HTERT RPE-1 (cell line): ENCODE data around the gene STAB2.

Experiments
- in situ Hi-C: fragments of 300-500 bp; cut with MboI; formaldehyde crosslinking; loops from 4 replicates; pipeline ENCODE4 v1.14.3; 2020; ENCODE audit warnings: low sequenced_read_pairs

Gene STAB2, protein sequence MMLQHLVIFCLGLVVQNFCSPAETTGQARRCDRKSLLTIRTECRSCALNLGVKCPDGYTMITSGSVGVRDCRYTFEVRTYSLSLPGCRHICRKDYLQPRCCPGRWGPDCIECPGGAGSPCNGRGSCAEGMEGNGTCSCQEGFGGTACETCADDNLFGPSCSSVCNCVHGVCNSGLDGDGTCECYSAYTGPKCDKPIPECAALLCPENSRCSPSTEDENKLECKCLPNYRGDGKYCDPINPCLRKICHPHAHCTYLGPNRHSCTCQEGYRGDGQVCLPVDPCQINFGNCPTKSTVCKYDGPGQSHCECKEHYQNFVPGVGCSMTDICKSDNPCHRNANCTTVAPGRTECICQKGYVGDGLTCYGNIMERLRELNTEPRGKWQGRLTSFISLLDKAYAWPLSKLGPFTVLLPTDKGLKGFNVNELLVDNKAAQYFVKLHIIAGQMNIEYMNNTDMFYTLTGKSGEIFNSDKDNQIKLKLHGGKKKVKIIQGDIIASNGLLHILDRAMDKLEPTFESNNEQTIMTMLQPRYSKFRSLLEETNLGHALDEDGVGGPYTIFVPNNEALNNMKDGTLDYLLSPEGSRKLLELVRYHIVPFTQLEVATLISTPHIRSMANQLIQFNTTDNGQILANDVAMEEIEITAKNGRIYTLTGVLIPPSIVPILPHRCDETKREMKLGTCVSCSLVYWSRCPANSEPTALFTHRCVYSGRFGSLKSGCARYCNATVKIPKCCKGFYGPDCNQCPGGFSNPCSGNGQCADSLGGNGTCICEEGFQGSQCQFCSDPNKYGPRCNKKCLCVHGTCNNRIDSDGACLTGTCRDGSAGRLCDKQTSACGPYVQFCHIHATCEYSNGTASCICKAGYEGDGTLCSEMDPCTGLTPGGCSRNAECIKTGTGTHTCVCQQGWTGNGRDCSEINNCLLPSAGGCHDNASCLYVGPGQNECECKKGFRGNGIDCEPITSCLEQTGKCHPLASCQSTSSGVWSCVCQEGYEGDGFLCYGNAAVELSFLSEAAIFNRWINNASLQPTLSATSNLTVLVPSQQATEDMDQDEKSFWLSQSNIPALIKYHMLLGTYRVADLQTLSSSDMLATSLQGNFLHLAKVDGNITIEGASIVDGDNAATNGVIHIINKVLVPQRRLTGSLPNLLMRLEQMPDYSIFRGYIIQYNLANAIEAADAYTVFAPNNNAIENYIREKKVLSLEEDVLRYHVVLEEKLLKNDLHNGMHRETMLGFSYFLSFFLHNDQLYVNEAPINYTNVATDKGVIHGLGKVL (N-terminal part only)

DNA sequence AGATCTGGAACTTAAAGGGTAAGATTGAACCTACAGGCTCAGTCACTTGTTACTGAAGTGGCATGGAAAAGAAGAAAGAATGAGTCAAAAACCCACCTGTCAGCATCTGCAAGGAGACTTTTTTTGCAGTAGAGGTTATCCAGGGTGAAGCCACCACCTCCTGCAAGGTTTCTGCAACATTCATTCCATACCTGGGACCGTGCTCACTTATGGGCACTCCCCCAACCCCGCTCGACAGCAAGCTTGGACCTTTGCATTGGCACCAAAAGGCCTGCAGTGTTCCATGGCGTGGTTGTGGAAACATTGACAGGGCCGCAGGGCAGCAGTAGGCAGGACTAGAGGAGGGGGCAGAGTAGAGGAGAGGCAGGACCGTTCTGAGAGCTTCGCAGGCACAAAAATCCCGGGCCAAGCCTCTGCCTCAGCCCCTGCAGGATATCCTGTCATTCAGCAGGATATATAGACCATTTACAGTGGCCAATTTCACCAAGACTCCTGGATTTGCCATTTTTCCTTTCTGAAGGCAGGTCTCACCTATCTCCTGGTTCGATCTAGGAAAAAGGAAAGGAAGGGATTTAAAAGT is at the start of gene STAB2:
Gene STAB2, plus strand, starts transcription at position 483 of the 580 bp plus-strand sequence. CDS start 204 bp downstream, outside the sequence.
- in situ Hi-C loops = no loop called here

DNA sequence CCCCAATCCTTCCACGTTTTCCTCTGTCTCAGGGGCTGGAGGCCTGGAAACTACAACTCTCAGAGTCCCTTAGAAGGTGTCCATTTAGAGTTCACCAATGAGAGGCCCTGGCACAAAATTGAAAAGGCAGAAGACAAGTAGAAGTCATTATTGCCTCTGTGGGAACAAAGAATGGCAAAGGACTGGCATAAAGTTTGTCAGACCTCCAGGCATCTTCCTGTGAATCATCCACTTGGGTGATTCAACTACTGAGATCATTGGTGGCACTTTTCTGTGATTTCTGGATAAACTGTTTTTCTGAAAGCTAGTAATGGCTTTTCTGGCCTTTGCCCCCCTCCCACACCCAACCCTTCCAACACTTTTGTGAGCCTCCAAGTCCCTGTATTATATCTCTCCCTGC is 48.7 kb upstream of the STAB2 start:
- in situ Hi-C loops = no loop called here

DNA sequence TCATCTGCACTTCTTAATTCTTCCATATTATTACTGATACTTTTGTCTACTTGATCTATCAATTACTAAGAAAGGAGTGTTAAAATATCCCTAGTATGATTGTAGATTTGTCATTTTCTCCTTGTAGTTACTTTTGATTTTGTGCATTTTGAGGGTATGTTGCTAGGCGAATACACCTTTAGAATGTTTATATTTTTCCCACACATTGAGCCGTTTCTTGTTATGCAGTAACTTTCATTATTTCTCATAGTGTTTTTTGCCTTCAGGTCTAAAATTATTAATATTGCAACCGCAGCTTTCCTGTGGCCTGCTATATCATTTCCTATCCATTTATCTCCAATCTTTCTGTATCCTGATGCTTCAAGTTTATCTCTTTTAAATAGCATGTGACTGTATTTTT is 46.8 kb upstream of the STAB2 start:
- in situ Hi-C loops = no loop called here

DNA sequence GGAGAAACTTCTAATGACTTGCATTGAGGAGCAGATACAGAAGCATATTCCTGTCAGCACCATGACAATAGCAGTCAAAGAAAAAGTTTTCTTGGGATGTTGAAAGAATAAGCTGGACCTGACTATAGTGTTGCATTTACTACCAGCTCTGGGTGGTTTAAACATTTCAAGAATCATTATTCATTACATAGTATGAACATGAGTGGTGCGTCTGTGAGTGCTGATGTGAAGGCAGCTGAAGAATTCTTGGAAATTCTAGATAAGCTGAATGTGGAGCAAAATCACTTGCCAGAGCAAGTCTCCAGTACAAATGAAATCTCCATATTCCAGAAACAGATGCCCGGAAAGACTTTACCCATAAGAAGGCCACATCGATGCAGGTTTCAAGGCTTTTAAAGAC is 45.0 kb upstream of the STAB2 start:
- in situ Hi-C loops = no loop called here

DNA sequence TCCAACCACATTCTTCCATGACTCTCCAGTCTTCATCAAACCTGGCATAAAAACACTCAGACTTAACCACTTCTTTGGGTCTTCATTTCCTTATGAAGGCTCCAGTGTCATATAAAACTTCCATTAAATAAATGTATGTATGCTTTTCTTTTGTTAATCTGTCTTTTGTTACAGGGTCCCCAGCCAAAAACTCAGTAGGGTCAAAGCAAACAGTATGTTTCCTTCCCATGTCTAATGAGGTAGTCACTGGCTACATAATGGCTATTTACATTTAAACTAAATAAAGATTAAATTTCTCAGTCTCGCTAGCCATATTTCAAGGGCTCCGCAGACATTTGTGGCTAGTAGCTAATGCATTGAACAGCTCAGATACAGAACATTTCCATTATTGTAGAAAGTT is 40.1 kb upstream of the STAB2 start:
- in situ Hi-C loops = no loop called here

DNA sequence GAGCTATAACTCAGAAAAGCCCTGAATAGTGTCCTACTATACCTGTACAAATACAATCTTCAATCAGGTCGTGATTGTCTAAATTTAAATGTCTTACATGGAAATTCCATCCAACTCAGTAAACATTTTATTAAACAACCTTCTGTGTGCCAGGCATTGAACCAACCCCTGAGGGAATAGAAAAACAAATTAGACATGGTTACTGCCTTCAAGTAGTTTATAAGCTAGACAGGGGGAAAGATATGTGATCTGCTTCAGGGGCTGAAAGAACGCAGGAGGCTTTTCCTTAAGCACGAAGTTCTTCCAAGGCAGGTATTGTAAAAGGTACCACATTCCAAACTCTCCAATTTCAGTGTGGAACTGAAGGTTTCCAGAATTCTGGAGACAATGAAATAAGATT is 39.7 kb upstream of the STAB2 start:
- in situ Hi-C loops = no loop called here

DNA sequence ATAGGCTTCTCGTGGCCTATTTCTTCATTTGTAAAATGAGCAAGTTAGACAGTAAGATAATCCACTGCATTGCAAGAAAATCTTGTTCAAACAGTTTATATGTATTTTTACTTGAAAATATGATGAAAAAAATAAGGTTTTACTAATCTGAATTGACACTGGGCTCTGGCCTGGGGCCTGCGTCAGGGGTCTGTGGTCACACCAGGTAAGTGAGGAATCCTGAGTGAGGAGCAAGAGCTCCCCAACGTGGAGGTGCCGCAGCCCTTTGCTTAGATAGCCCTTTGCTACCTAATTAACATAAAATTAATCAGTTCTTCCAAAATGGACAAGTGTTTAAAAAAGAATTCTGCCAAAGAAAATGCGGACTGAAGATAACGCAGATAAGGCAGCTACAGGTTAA is 39.1 kb upstream of the STAB2 start:
- in situ Hi-C loops = no loop called here

DNA sequence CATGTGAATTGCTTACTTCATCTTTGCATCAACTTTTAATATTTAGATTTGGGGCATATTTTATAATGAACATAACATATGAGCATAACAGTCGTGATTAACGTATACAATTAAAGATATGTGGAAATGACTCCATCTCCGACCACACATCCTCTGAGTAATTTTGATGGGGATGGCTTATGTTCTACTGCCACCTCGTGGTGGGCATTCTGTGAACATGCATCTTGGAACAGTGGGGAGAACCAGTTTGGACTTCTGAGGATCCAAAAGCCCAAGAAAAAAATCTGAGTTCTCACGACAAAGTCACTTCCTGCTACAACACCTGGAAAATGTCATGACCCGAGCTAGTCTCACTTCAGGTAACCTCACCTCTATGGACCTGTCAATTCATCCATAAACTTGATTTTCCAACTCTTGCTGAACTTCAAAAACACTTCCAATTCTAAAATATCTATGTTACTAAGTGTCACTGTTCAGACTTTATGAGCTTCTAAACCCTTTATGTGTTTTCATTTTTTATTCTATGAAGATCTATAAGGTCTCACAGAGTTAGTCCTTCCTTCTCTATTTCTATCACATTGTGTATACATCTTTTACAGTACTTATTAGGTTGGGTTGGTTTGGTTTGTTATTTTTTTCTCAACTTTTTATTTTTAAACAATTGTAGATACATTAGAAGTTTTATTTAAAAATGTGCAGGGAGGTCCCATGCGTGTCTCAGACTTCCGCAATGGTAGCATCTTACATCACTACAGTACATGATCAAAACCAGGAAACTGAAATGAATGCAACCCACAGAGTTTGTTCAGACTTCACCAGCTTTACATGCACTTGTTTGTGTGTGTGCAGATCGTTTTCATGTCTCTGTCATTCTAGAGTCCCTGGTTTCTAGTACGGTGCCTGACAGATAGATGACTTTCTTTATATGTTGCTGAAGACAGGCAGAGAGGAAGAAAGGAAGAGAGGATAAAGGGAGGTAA is 38.2 kb upstream of the STAB2 start:
- in situ Hi-C loops = no loop called here

DNA sequence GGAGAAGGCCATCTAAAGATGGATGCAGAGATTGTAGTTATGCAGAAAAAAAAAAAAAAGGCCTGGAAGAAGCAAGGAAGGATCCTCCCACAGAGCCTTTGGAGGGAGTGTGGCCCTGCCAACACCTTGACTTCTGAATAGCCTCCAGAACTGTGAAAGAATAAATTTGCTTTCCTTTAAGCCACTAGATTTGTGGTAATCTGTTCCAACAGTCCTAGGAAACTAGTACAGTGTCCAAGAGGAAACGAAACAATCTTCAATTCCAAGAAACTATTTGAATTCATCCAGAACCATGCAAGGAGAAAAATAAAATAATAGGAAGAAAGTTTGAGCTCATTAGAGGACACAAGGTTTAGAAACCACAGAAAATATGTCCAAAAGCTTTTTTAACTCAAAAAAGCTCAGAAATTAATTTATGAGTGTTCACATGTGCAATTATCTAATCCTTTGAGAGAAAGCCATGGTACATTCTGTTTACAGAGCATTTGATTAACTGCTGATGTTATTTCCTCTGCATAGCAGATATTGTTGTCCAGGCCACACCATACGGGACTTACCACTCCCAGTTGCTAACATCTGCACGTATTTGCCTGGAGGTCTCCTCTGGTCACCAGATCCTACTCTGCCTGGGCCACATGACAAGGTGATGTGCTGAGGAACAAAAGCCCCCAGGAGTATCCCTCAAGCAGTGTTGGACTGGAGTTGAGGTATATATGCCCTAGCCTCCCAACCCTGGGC is 30.0 kb upstream of the STAB2 start:
- in situ Hi-C loops = no loop called here

DNA sequence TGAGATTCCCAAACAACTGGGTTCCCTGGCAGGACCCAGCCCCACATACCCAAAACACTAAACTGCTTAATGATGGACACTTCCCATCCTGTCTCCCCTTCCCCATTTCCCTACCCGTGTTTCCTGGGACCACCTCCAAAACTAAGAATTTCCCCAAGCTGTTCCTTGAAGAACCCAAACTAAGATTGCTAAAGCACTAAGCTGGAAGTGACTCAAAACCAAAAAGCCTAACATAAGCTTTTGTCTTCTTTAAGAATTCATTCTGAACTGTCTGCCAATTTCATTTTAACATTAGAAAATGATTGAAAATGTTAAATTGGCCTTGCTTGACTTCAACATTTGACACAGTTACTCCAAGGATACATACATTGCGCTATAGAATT is 29.5 kb upstream of the STAB2 start:
- in situ Hi-C loops = no loop called here

DNA sequence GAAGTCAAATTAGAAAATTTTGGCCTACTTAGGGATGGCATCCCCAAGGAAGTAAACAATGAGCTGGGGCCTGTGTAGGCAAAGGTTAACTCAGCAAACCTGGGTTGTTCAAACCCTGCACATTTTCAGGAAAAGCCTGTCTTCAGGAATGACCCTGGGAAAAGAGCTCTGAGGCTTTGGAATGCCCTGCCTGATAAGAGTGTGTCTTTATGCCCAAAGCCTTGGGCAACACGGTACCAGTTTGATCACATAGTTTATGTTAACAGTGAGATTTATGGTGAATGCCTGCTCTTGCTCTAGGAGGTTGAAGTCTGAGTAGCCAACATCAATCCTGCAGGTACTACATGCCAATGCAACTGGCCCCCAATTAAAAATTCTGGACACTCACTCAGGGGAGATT is 28.2 kb upstream of the STAB2 start:
- in situ Hi-C loops = no loop called here

DNA sequence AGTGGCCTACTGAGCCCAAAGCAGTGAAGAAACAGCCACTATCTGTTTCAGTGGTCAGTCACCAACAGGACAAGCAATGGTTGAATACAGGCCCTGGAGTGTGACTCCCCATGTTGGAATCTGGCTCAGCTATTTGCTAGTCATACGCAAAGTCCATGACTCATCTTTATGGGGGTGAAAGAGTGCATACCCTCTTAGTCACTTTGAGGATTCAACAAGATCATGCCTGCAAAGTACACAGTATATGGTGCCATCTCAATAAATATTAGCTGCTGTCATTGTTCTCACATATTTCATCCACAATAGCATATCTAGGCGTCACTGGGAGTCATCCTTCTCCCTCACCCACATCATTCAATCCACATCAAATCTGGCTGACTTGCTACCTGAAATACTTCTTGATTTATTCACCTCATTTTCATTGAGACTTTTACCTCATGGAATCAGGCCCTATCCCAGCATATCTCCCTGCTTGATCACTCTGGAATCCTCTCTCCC is 26.4 kb upstream of the STAB2 start:
- in situ Hi-C loops = no loop called here

DNA sequence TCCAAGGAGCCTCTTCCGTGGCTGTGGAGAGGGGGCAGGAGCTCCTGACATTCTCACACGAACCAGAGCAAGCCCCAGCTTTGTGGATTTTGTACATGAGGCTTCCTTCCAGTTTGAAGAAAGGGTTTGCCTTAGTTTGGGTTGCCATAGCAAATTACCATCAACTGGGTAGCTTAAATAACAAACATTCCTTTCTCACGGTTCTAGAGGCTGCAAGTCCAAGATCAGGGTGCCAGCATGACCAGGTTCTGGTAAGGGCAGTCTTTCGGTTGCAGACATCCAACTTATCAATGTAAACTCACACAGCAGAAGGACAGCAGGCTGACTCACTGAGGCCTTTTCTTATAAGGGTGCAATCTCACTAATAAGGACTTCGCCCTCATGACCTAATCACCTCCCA is 25.9 kb upstream of the STAB2 start:
- in situ Hi-C loops = no loop called here

DNA sequence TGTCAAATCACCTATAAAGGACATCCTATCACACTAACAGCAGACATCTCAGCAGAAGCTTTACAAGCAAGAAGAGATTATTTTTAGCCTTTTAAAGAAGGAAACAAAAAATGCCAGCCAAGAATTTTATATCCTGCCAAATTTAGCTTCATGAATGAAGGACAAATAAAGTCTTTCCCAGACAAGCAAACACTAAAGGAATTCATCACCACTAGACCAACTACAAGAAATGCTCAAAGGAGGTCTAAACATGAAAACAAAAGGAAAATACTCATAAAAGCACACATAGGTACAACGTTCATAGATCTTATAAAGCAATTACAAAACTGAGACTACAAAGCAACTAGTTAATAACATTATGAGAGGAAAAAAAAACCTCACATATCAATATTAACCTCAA is 20.7 kb upstream of the STAB2 start:
- in situ Hi-C loops = no loop called here

DNA sequence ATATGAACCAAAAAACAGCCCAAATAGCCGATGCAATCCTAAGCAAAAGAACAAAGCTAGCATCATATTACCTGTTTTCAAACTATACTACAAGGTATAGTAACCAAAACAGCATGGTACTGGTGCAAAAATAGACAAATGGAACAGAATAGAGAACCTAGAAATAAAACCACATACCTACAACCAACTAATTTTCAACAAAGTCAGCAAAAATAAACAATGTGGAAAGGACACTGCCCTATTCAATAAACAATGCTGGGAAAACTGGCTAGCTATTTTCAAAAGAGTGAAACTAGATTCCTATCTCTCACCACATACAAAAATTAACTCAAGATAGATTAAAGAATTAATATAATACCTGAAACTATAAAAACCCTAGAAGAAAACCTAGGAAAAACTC is 17.8 kb upstream of the STAB2 start:
- in situ Hi-C loops = no loop called here

DNA sequence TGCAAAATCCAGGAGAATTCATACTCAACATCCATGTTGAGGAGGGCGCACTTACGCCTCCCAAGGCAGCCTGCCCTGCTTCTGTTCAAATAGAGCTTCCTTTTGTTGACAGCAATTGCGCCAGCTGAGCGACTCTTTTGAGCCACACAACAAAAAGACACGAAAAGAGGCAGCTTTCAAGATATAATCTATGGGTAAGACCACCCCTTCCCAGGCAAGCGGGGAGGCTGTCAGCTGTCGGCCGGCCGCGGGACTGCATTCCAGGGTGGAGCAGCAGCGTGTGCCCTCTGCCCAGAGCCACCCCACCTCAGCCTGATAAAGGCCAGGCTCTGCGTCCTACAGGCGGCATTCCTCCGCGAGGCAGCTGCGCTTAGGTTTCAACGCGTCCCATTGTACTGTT is 15.8 kb upstream of the STAB2 start:
- in situ Hi-C loops = no loop called here

DNA sequence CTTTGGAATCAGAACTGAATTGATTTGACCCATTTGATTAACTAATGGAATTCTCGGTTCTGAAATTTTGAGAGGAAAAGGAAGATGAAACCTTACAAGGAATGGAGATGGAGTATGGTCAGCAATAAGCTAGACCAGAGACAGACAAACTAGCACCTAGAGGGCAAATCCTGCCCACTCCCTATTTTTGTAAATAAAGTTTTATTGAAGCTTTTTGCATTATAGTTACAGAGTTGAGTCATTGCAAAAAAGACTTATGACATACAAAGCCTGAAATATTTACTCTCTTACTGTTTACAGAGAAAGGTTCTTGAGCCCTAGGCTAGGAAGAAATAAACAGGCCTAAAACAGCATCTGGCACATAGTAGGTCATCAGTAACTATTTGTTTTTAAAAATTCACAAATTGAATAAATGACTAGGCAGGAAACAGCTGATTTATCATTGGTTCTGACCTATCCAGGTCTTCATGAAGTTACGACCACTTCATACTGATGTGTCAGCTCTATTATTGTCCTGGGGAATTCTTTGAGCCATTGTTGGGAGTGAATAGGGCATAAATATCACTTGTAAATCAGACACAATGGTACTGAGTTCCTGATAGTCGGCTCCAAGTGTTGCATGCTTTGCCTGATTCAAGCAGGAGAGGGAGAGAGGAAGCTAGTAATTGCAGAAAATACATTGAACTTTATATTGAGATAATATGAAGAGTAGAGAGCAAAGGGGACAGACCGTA is 14.6 kb upstream of the STAB2 start:
- in situ Hi-C loops = no loop called here

DNA sequence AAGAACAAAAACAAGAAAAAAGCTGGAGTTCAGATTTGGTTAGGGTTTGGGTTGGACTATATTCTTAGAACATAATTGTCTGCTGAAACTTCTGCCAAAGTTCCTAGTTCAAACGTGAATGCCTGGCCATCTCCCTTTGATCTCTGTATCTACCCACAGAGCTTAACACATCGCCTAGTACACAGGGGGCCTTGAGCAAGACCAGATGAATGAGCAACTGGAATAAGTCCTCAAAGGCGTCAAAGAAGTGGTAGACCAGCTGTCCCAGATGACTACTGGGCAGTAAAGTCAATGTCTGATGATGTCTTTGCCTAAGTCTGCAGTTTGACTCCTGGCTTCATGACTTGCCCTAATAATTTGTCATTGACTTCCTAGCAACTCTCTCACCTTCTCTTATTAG is 13.9 kb upstream of the STAB2 start:
- in situ Hi-C loops = no loop called here
